Activated CD4-positive, alpha-beta T cell treated with anti-CD3 and anti-CD28 coated beads for 36 hours (primary cell): ENCODE results near the gene ESYT3. TPM values are rescaled to one million over a fixed set of nuclear protein-coding genes. Genes with fewer than 3 reads are reported as not detected.
A peak's percentile ranks its signal among the peaks of the same experiment; 100 is the strongest.
"Not testable (repeated sequence)": the region's sequence is repeated elsewhere in the genome, so short reads cannot be mapped to it uniquely, and the experiment has no call there.

Experiments
- ATAC-seq: fragments of 200-7000 bp; cut with Tn5 transposase; one replicate; pipeline ENCODE4 v1.10.0; 2021; ENCODE audit warnings: mild to moderate bottlenecking, moderate library complexity
- CTCF ChIA-PET: fragments of 350-600 bp; sonication (Branson Sonifier 250); formaldehyde crosslinking; loops from one replicate; lab custom pipeline; 2021; ENCODE audit warnings: antibody characterized with exemption; lab: Charles Lee
- POLR2A ChIA-PET: fragments of 350-600 bp; sonication (Branson Sonifier 250); formaldehyde crosslinking; loops from one replicate; lab custom pipeline; 2021; ENCODE audit warnings: antibody characterized with exemption, inconsistent platforms; lab: Charles Lee
- DNase-seq: peaks from one replicate; pipeline ENCODE4 v3.0.0-alpha.2; 2020
- H3K27ac Mint-ChIP-seq: one replicate; pipeline ENCODE4 v1.8.0; 2021; ENCODE audit warnings: mixed read lengths
- H3K27me3 Mint-ChIP-seq: one replicate; pipeline ENCODE4 v1.8.0; 2021; ENCODE audit warnings: mixed read lengths
- H3K36me3 Mint-ChIP-seq: one replicate; pipeline ENCODE4 v1.8.0; 2021; ENCODE audit warnings: low read depth, mixed read lengths
- H3K4me1 Mint-ChIP-seq: one replicate; pipeline ENCODE4 v1.8.0; 2021; ENCODE audit warnings: mixed read lengths
- H3K4me3 Mint-ChIP-seq: one replicate; pipeline ENCODE4 v1.8.0; 2021; ENCODE audit warnings: mild to moderate bottlenecking, moderate library complexity, mixed read lengths
- H3K9me3 Mint-ChIP-seq: one replicate; pipeline ENCODE4 v1.8.0; 2021; ENCODE audit warnings: low read depth, mixed read lengths
- intact Hi-C, 2 experiments: fragments of 100-400 bp; cut with DNase I in 1 of 2; cut with micrococcal nuclease in 1 of 2; formaldehyde crosslinking; loops; one replicate each; pipeline versions ENCODE4 v1.14.2 to v1.15.1; 2022 to 2024; cut with DNase I, micrococcal nuclease
- total RNA-seq, 2 experiments: library from RNA; stranded (reverse); gene quantifications; one replicate each; pipeline ENCODE4 v1.2.3, GENCODE V29; 2021

ESYT3 gene
- total RNA-seq, 2 experiments from 2014 or later = 0.21 to 0.37 TPM

- no peak for DNase-seq
- H3K27me3 Mint-ChIP-seq = peaks cover 9% of the 10 kb centered on the region
- no peak overlapping the region for H3K4me3 Mint-ChIP-seq
- ChIA-PET POLR2A (no interaction called here), CTCF (interaction anchor here (1.0 kb wide), 1 partner anchor 447 kb away, joined by 3 read pairs; no protein-coding TSS in a partner anchor)
- no peaks in the 10 kb centered on the region for H3K36me3 Mint-ChIP-seq
- no peak overlapping the region for H3K27ac Mint-ChIP-seq
- no peaks in the 10 kb centered on the region for H3K4me1 Mint-ChIP-seq
- H3K9me3 Mint-ChIP-seq = no peaks in the 10 kb centered on the region
- ATAC-seq = no peak
- intact Hi-C loops = no loop called here
Observed at GRCh38 chr3:138476526-138476925, 42.1 kb downstream of the ESYT3 start.

DNA sequence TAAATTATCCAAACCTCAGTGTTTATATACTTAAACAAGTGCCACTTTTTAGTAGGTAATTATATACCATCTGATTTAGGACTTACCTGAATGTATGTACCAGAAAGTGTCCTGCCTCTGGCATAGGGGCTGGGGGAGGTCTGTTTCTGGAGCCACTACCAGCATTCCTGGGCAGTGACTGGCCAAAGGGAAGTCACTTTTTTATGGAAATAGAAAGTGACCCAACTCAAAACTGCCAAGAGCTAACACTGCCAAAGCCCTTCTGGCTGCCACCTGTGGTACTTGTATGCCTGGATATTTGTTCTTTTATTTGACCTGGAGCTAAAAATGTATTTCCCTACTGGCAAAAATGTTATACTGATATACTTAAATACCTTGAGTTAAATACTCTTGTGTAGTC, 42.7 kb downstream of the ESYT3 start:
- Mint-ChIP-seq H3K4me1 (no peaks in the 10 kb centered on the region), H3K36me3 (no peaks in the 10 kb centered on the region), H3K27ac (no peak overlapping the region), H3K9me3 (no peaks in the 10 kb centered on the region), H3K27me3 (peaks cover 9% of the 10 kb centered on the region), H3K4me3 (no peak overlapping the region)
- DNase-seq = no peak
- ChIA-PET CTCF (no interaction called here), POLR2A (no interaction called here)
- no peak for ATAC-seq
- intact Hi-C loops = no loop called here

DNA sequence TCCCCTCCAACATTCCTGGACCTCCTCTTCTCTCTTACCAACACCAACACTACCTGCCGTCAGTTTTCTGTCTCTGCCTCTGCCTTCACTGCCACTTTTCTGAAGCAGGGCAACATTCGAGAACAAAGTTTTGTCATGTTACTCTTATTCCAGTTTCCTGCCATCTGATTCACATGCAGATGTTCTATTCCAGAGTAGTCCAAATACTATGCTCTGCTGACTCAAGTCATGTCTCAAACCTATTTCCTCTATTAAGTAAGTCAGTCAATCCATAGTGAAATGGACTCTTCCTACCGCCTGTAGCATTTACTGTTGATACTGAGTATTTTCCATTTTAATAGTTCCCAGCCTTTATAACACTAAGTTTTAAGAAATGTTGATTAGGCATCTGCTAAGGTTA, 43.4 kb downstream of the ESYT3 start:
- ATAC-seq (no peak), DNase-seq (no peak)
- no peaks in the 10 kb centered on the region for H3K4me1 Mint-ChIP-seq
- ChIA-PET POLR2A (no interaction called here), CTCF (interaction anchor here (0.8 to 3.5 kb wide), 2 partner anchors 274 to 438 kb away, joined by 3 to 18 read pairs; no protein-coding TSS in a partner anchor)
- H3K27ac Mint-ChIP-seq = no peak overlapping the region
- H3K9me3 Mint-ChIP-seq = no peaks in the 10 kb centered on the region
- peaks cover 9% of the 10 kb centered on the region for H3K27me3 Mint-ChIP-seq
- no peak overlapping the region for H3K4me3 Mint-ChIP-seq
- intact Hi-C loops = loop anchor here in 1 of 2 experiments (2.0 kb wide), 1 partner anchor 445 kb away; no protein-coding TSS in a partner anchor
- no peaks in the 10 kb centered on the region for H3K36me3 Mint-ChIP-seq

DNA sequence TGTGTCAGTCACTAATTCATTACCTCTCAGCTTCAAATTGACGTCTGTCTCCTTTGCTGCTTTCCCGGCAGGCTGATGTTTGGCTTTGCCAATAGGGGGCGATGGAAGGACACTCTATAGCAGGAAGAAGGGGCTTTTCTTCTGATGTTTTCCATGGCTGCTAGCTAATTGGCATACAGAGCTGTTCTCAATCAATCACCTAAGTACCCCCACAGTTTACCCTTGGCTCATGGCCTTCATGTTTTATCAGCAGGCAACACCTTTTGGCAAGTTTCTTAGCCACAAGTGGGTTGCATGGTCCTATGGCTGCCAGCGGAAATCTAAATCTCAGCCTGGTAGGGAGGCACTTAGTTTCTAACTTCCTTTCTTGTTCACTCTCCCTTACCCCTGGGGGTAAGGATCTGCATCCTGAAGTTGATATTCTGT, 45.0 kb downstream of the ESYT3 start:
- ATAC-seq = peak; percentile 42
- Mint-ChIP-seq H3K27ac (no peak overlapping the region), H3K27me3 (peaks cover 9% of the 10 kb centered on the region), H3K36me3 (no peaks in the 10 kb centered on the region), H3K4me3 (no peak overlapping the region), H3K9me3 (no peaks in the 10 kb centered on the region), H3K4me1 (no peaks in the 10 kb centered on the region)
- POLR2A ChIA-PET = no interaction called here
- CTCF ChIA-PET = interaction anchor here (0.5 to 3.5 kb wide), 18 partner anchors 11 to 827 kb away, joined by 3 to 18 read pairs (median 4); partner anchors contain the start of gene ESYT3
- peak; percentile 65 for DNase-seq
- intact Hi-C loops = loop anchor here (1.0 to 2.0 kb wide), 4 partner anchors 115 to 444 kb away; partner anchors contain the start of gene CEP70 (in 1 of the 2)

DNA sequence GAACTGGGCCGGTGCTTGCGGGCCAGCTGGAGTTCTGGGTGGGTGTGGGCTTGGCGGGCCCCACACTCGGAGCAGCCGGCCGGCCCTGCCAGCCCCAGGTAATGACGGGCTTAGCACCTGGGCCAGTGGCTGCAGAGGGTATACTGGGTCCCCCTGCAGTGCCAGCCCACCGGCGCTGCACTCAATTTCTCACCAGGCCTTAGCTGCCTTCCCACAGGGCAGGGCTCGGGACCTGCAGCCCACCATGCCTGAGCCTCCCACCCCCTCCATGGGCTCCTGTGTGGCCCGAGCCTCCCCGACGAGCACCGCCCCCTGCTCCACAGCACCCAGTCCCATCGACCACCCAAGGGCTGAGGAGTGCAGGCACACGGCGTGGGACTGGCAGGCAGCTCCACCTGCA, 50.3 kb downstream of the ESYT3 start:
- POLR2A ChIA-PET, H3K4me1 Mint-ChIP-seq, ATAC-seq, H3K27me3 Mint-ChIP-seq, H3K36me3 Mint-ChIP-seq, DNase-seq, intact Hi-C loops, CTCF ChIA-PET, H3K4me3 Mint-ChIP-seq, H3K27ac Mint-ChIP-seq: not testable (repeated sequence)
- H3K9me3 Mint-ChIP-seq = peaks cover 33% of the 10 kb centered on the region

GRCh38 chr3:138486580-138486979, 52.2 kb downstream of the ESYT3 start:
- DNase-seq, ATAC-seq, H3K36me3 Mint-ChIP-seq, H3K4me1 Mint-ChIP-seq, H3K4me3 Mint-ChIP-seq, CTCF ChIA-PET, intact Hi-C loops, H3K27ac Mint-ChIP-seq, POLR2A ChIA-PET, H3K27me3 Mint-ChIP-seq: not testable (repeated sequence)
- H3K9me3 Mint-ChIP-seq = peaks cover 34% of the 10 kb centered on the region

GRCh38 chr3:138491971-138492370, 57.6 kb downstream of the ESYT3 start:
- intact Hi-C loops = no loop called here
- ATAC-seq (no peak), DNase-seq (no peak)
- no peaks in the 10 kb centered on the region for H3K27me3 Mint-ChIP-seq
- peaks cover 2% of the 10 kb centered on the region for H3K4me1 Mint-ChIP-seq
- peaks cover 22% of the 10 kb centered on the region for H3K36me3 Mint-ChIP-seq
- CTCF ChIA-PET = no interaction called here
- H3K9me3 Mint-ChIP-seq = peaks cover 19% of the 10 kb centered on the region
- no peak overlapping the region for H3K27ac Mint-ChIP-seq
- POLR2A ChIA-PET = no interaction called here
- H3K4me3 Mint-ChIP-seq = no peak overlapping the region

DNA sequence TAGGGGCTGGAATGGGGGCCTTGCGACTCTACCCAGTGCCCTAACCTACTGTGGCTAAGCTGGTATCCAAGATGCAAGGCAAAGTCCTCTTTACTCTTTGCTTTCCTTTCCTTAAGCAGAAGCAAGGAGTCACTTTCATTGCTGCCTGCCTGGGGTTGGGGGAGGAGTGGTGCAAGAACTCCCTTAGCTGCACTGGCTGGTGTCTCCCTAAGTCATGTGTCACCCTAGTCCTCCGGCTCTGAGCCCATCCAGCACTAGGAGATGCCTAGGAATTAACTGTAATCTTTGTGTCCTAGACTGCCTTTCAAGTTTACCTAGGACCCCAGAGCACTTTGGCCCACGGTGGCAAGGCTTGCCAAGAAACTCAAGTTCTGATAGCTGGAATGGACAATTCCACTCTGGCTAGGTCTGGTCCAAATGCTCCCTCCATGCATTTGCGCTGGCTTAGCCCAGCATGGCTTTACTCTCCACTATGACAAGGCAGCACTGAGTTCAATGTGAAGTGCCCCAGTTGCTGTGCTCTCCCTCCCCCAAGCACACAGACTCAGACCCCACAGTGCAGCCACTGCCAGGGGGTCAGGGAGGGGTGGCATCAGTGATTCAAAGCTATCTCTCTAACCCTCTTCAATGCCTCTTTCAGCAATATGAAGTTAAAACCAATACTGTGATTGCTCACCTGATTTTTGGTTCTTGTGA, 58.7 kb downstream of the ESYT3 start:
- H3K36me3 Mint-ChIP-seq = peaks cover 21% of the 10 kb centered on the region
- peaks cover 11% of the 10 kb centered on the region for H3K9me3 Mint-ChIP-seq
- DNase-seq = no peak
- peaks cover 2% of the 10 kb centered on the region for H3K4me1 Mint-ChIP-seq
- ChIA-PET POLR2A (no interaction called here), CTCF (no interaction called here)
- H3K4me3 Mint-ChIP-seq = no peak overlapping the region
- intact Hi-C loops = no loop called here
- no peaks in the 10 kb centered on the region for H3K27me3 Mint-ChIP-seq
- no peak overlapping the region for H3K27ac Mint-ChIP-seq
- no peak for ATAC-seq

DNA sequence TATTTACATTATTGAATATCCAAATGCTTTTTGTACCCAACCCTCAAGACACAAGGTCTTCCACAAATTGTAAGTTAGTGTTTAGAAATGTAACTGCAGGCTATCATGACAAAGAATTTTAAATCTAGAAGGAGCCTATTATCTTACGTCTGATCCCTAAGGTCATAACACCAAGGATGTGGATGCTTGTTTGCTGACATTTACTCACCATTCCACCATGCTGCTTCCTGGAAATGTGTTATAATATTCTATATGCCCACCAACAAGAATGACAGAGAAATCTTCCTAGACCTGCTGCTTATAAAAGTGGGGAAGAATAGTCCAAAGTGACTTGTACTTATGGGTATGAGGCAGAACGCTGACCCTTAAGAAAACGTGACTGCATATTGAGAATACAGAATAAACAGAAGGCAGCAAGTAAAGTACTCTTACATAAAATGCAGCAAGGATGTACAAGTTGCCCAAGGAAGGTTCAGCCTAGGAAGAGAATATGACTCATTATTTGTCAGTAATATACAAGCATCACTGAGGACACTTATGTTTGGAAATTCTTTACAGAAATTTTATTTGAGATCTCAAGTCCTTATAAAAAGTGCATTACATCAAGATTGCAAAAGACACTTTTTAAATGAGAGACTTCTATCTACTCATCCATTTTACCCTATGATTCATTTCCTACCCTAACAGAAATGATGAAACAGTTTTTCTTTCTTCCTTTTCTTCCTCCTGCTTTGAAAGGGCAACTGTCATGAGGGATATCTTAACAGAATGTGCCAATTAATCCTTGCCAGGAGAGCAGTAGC, 59.6 kb downstream of the ESYT3 start:
- intact Hi-C loops = no loop called here
- ChIA-PET POLR2A (no interaction called here), CTCF (no interaction called here)
- H3K4me1 Mint-ChIP-seq = peaks cover 2% of the 10 kb centered on the region
- peaks cover 20% of the 10 kb centered on the region for H3K36me3 Mint-ChIP-seq
- ATAC-seq = peak; percentile 47
- no peak overlapping the region for H3K4me3 Mint-ChIP-seq
- H3K9me3 Mint-ChIP-seq = peaks cover 8% of the 10 kb centered on the region
- no peak overlapping the region for H3K27ac Mint-ChIP-seq
- no peak for DNase-seq
- no peaks in the 10 kb centered on the region for H3K27me3 Mint-ChIP-seq

- Mint-ChIP-seq H3K4me3 (no peak overlapping the region), H3K27me3 (no peaks in the 10 kb centered on the region), H3K27ac (no peak overlapping the region), H3K4me1 (peaks cover 2% of the 10 kb centered on the region), H3K36me3 (peaks cover 21% of the 10 kb centered on the region), H3K9me3 (peaks cover 4% of the 10 kb centered on the region)
- ChIA-PET POLR2A (no interaction called here), CTCF (no interaction called here)
- ATAC-seq = no peak
- intact Hi-C loops = no loop called here
- no peak for DNase-seq
Observed at GRCh38 chr3:138494607-138494929, 60.2 kb downstream of the ESYT3 start.

DNA sequence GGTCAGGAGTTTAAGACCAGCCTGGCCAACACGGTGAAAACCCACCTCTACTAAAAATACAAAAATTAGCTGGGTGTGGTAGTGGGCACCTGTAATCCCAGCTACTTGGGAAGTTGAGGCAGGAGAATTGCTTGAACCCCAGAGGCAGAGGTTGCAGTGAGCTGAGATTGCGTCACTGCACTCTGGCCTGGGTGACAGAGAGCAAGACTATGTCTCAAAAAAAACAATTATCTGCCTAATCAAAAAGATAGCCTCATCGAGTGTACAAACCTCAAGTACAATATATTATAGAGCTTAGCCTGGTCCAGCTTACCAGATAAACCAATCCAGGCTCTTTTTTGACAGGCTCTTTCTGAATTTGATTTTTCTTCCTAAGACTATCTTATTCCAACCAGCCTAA, 61.2 kb downstream of the ESYT3 start:
- H3K27ac Mint-ChIP-seq, H3K4me3 Mint-ChIP-seq, H3K27me3 Mint-ChIP-seq, CTCF ChIA-PET, H3K4me1 Mint-ChIP-seq, DNase-seq, intact Hi-C loops, ATAC-seq, POLR2A ChIA-PET, H3K9me3 Mint-ChIP-seq: not testable (repeated sequence)
- peaks cover 22% of the 10 kb centered on the region for H3K36me3 Mint-ChIP-seq

- POLR2A ChIA-PET = no interaction called here
- H3K4me1 Mint-ChIP-seq = peaks cover 2% of the 10 kb centered on the region
- DNase-seq (no peak), ATAC-seq (no peak)
- peaks cover 2% of the 10 kb centered on the region for H3K9me3 Mint-ChIP-seq
- intact Hi-C loops = no loop called here
- no peak overlapping the region for H3K4me3 Mint-ChIP-seq
- no peaks in the 10 kb centered on the region for H3K27me3 Mint-ChIP-seq
- H3K36me3 Mint-ChIP-seq = peaks cover 22% of the 10 kb centered on the region
- CTCF ChIA-PET = no interaction called here
- no peak overlapping the region for H3K27ac Mint-ChIP-seq
Observed at GRCh38 chr3:138496436-138496835, 62.0 kb downstream of the ESYT3 start.
